22Rv1 (cell line): ENCODE measurements around the gene CAPN1.
A peak's percentile ranks its signal among the peaks of the same experiment; 100 is the strongest.
"Not testable (repeated sequence)": the region's sequence is repeated elsewhere in the genome, so short reads cannot be mapped to it uniquely, and the experiment has no call there.

Experiments
- H3K27ac ChIP-seq: fragments of 450-650 bp; 2 replicates; pipeline ENCODE4 v1.5.1; 2017
- ZFX ChIP-seq: fragments of 450-650 bp; IDR thresholded peaks from 2 replicates; pipeline ENCODE4 v1.6.1; 2017; ENCODE audit warnings: antibody characterized with exemption, borderline replicate concordance
- TF ChIP-seq, protein P1 (sequence below): fragments of 450-650 bp; IDR thresholded peaks from 2 replicates; pipeline ENCODE4 v1.5.1; 2017; ENCODE audit warnings: mild to moderate bottlenecking

The CAPN1 gene

DNA sequence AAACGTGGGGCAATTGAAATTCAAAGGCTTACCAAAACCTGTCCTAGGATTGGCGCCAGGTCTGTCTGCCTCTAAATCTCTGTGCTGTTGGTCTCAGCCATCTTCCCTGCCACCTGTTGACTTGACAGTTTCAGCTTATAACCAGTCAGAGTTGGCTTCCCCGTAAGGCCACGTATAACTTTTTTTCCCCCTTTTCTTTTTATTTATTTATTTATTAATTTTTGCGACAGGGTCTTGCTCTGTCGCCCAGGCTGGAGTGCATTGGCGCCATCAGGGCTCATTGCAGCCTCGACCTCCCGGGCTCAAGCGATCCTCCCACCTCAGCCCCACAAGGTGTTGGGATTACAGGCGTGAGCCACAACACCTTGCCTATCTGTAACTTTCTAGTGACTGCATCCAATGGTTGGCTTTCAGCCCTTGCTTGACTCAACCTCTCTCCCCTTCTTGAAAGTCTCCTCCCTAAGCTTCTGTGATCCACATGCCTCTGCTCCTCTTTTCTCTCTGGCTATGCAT lies 46.0 kb upstream of the CAPN1 start:
- peak overlapping the region; percentile 98 for H3K27ac ChIP-seq
- no peak for TF ChIP-seq ZFX
- TF ChIP-seq, protein P1, sequence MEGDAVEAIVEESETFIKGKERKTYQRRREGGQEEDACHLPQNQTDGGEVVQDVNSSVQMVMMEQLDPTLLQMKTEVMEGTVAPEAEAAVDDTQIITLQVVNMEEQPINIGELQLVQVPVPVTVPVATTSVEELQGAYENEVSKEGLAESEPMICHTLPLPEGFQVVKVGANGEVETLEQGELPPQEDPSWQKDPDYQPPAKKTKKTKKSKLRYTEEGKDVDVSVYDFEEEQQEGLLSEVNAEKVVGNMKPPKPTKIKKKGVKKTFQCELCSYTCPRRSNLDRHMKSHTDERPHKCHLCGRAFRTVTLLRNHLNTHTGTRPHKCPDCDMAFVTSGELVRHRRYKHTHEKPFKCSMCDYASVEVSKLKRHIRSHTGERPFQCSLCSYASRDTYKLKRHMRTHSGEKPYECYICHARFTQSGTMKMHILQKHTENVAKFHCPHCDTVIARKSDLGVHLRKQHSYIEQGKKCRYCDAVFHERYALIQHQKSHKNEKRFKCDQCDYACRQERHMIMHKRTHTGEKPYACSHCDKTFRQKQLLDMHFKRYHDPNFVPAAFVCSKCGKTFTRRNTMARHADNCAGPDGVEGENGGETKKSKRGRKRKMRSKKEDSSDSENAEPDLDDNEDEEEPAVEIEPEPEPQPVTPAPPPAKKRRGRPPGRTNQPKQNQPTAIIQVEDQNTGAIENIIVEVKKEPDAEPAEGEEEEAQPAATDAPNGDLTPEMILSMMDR: no peak

- no peak overlapping the region for H3K27ac ChIP-seq
- TF ChIP-seq, protein P1: no peak
- TF ChIP-seq ZFX: no peak
Observed at GRCh38 chr11:65136515-65137096, 45.1 kb upstream of the CAPN1 start.

GRCh38 chr11:65141896-65142494 lies 39.7 kb upstream of the CAPN1 start:
- H3K27ac ChIP-seq: no peak overlapping the region
- TF ChIP-seq, protein P1: no peak
- TF ChIP-seq ZFX: no peak

DNA sequence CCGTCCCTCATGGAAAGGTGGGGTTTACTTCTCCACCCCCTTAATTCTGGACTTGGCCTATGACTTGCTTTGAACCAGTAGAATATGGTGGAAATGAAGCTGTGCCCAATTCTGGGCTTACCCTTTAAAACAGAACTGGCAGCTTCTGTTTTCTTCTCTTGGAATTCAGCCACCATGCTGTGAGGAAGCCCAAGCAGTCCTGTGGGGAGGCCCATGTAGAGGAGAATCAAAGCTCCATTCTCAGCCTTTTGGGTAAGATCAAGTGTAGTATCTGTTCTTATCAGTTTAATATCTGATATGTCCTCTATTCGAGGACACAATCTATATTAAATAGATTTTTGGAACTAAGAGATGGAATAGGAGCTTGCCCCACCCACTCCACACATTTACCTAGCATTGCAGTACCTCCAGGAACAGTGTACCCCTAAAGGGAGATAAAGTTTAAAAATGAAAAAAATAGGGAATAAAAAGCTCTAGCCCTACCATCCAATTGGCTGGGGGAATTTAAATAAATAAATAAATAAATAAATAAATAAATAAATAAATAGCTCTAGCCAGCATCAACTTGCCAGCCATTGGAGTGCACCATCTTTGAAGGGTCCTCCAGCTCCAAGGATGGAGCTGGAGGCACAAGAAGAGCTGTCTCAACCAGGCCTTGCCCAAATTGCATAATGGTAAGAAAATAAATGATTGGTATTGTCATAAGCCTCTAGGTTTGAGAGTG lies 34.2 kb upstream of the CAPN1 start:
- H3K27ac ChIP-seq: no peak overlapping the region
- TF ChIP-seq, protein P1: no peak
- TF ChIP-seq ZFX: no peak

- H3K27ac ChIP-seq: no peak overlapping the region
- TF ChIP-seq ZFX: no peak
- TF ChIP-seq, protein P1: no peak
Observed at GRCh38 chr11:65148657-65149056, 33.1 kb upstream of the CAPN1 start.

- H3K27ac ChIP-seq: not testable (repeated sequence)
Observed at GRCh38 chr11:65150131-65150508, 31.6 kb upstream of the CAPN1 start.

GRCh38 chr11:65150509-65151299 lies 31.0 kb upstream of the CAPN1 start:
- TF ChIP-seq, protein P1: no peak
- no peak for TF ChIP-seq ZFX
- H3K27ac ChIP-seq: no peak overlapping the region
